Activated naive CD4-positive, alpha-beta T cell treated with anti-CD3 and anti-CD28 coated beads, Interleukin-2, amount 10 ng/mL, durations not matched to agents 7 days and 5 days (primary cell): ENCODE results near the gene CDH4.
"Not testable (repeated sequence)": the region's sequence is repeated elsewhere in the genome, so short reads cannot be mapped to it uniquely, and the experiment has no call there.

ENCODE experiments used
- CTCF ChIA-PET: fragments of 350-600 bp; sonication (Branson Sonifier 250); formaldehyde crosslinking; loops from one replicate; lab custom pipeline; 2021; ENCODE audit warnings: antibody characterized with exemption; lab: Charles Lee
- DNase-seq: peaks from one replicate; pipeline ENCODE4 v3.0.0-alpha.2; 2020
- H3K27ac Mint-ChIP-seq: one replicate; pipeline ENCODE4 v1.8.0; 2021; ENCODE audit warnings: mild to moderate bottlenecking, moderate library complexity, mixed read lengths
- H3K27me3 Mint-ChIP-seq: one replicate; pipeline ENCODE4 v1.8.0; 2021; ENCODE audit warnings: mild to moderate bottlenecking, mixed read lengths
- H3K36me3 Mint-ChIP-seq: one replicate; pipeline ENCODE4 v1.8.0; 2021; ENCODE audit warnings: mixed read lengths
- H3K4me1 Mint-ChIP-seq: one replicate; pipeline ENCODE4 v1.8.0; 2021; ENCODE audit warnings: mixed read lengths
- H3K4me3 Mint-ChIP-seq: one replicate; pipeline ENCODE4 v1.8.0; 2021; ENCODE audit warnings: mild to moderate bottlenecking, moderate library complexity, mixed read lengths
- H3K9me3 Mint-ChIP-seq: one replicate; pipeline ENCODE4 v1.8.0; 2021; ENCODE audit warnings: mixed read lengths

The CDH4 gene

GRCh38 chr20:61406773-61407172, 154.7 kb downstream of the CDH4 start:
- CTCF ChIA-PET, H3K27me3 Mint-ChIP-seq, DNase-seq, H3K36me3 Mint-ChIP-seq, H3K27ac Mint-ChIP-seq, H3K4me1 Mint-ChIP-seq, H3K4me3 Mint-ChIP-seq, H3K9me3 Mint-ChIP-seq: not testable (repeated sequence)

- Mint-ChIP-seq H3K27me3 (no peaks in the 10 kb centered on the region), H3K4me3 (no peak overlapping the region), H3K4me1 (no peaks in the 10 kb centered on the region), H3K27ac (no peak overlapping the region), H3K9me3 (peaks cover 7% of the 10 kb centered on the region), H3K36me3 (peaks cover 3% of the 10 kb centered on the region)
- CTCF ChIA-PET, result no interaction called here
- no peak for DNase-seq
These were observed 155.5 kb downstream of the CDH4 start for GRCh38 chr20:61407561-61407960.

DNA sequence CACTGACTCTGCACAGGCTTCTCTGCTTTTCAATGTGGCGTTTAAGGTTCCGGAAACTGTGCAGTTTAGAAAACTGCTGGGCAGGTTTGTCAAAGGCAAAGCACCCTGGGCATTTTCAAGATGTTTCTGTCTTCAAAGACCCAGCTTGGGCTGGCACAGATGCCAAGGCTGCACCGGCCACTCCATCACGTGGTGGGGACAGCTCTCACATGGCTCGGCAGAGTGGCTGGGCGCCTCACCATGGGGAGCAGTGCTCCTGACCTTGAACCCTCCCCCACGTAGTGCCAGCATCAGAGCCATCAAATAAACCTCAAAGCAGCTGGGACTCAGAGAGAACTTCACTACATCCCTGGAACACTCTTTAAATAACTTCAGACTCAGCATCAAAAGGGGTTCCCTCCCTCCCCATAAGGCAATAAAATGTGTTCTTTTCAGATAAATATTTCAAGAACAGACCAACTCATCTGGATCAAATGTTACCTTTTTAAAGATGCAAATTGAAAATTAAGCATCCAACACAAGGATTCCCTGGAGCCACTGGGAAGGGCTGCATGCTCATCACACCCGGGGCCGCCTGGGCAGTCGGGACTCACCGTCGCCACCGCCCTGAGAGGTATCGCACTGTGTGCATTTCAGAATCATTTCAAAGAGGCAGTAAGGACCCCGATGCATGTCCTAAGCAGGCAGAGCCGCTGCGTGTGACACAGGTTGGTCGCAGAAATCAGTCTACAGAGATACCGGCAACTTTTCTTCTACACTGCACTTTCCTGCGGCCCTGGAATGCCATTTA, 157.1 kb downstream of the CDH4 start:
- CTCF ChIA-PET, result no interaction called here
- Mint-ChIP-seq H3K27me3 (no peaks in the 10 kb centered on the region), H3K36me3 (peaks cover 3% of the 10 kb centered on the region), H3K4me1 (no peaks in the 10 kb centered on the region), H3K27ac (no peak overlapping the region), H3K9me3 (peaks cover 9% of the 10 kb centered on the region), H3K4me3 (no peak overlapping the region)
- DNase-seq, result no peak

GRCh38 chr20:61411743-61412142, 159.7 kb downstream of the CDH4 start:
- Mint-ChIP-seq H3K4me3 (no peak overlapping the region), H3K4me1 (no peaks in the 10 kb centered on the region), H3K9me3 (peaks cover 12% of the 10 kb centered on the region), H3K36me3 (peaks cover 2% of the 10 kb centered on the region), H3K27ac (no peak overlapping the region), H3K27me3 (no peaks in the 10 kb centered on the region)
- no peak for DNase-seq
- CTCF ChIA-PET, result no interaction called here

- CTCF ChIA-PET, result interaction anchor here (0.7 kb wide), 1 partner anchor 483 kb away, joined by 3 read pairs; no protein-coding TSS in a partner anchor
These were observed 161.7 kb downstream of the CDH4 start for GRCh38 chr20:61413752-61414151.

DNA sequence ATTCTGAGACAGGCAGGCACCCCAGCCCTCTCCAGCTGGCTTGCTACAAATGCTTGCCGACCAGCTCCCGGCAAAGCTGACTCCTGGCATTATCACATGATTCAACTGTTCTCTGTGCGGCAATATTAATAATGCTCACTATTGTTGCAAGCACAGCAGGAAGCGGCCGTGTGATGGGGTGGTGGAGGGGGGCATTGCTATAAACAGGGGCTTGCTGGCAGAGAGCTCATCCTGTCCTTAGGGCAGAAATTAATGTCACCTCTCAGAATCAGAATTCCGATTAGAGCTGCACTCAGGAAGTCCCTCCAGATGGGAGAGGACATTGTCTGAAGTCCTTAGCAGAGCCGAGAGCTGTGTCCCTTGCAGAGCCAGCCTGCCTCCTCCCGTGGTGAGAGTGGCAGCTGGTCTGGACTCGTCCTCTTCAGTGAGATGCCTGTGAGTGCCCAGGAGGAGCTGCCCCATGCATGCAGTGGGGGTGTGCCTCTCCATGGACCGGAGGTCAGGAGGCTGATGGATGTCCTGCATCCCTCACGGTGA, 162.5 kb downstream of the CDH4 start:
- H3K27ac Mint-ChIP-seq, result no peak overlapping the region
- no peaks in the 10 kb centered on the region for H3K27me3 Mint-ChIP-seq
- H3K4me1 Mint-ChIP-seq, result no peaks in the 10 kb centered on the region
- no peak for DNase-seq
- CTCF ChIA-PET, result no interaction called here
- no peaks in the 10 kb centered on the region for H3K36me3 Mint-ChIP-seq
- peaks cover 5% of the 10 kb centered on the region for H3K9me3 Mint-ChIP-seq
- no peak overlapping the region for H3K4me3 Mint-ChIP-seq

More at GRCh38 chr20:61413752-61414151, 161.7 kb downstream of the CDH4 start:
- Mint-ChIP-seq H3K4me1 (no peaks in the 10 kb centered on the region), H3K36me3 (no peaks in the 10 kb centered on the region), H3K4me3 (no peak overlapping the region), H3K9me3 (peaks cover 5% of the 10 kb centered on the region), H3K27ac (no peak overlapping the region), H3K27me3 (no peaks in the 10 kb centered on the region)
- no peak for DNase-seq

GRCh38 chr20:61416546-61416945, 164.5 kb downstream of the CDH4 start:
- Mint-ChIP-seq H3K27ac (no peak overlapping the region), H3K9me3 (peaks cover 10% of the 10 kb centered on the region), H3K4me1 (no peaks in the 10 kb centered on the region), H3K27me3 (no peaks in the 10 kb centered on the region), H3K4me3 (no peak overlapping the region), H3K36me3 (no peaks in the 10 kb centered on the region)
- CTCF ChIA-PET, result no interaction called here
- DNase-seq, result no peak

- H3K27ac Mint-ChIP-seq, result peak overlapping the region; percentile 33
- no peaks in the 10 kb centered on the region for H3K36me3 Mint-ChIP-seq
- H3K4me1 Mint-ChIP-seq, result no peaks in the 10 kb centered on the region
- H3K4me3 Mint-ChIP-seq, result no peak overlapping the region
- H3K9me3 Mint-ChIP-seq, result peaks cover 10% of the 10 kb centered on the region
- DNase-seq, result no peak
- no peaks in the 10 kb centered on the region for H3K27me3 Mint-ChIP-seq
- CTCF ChIA-PET, result no interaction called here
These were observed 165.3 kb downstream of the CDH4 start for GRCh38 chr20:61417221-61417941.

- Mint-ChIP-seq H3K4me1 (no peaks in the 10 kb centered on the region), H3K27ac (no peak overlapping the region), H3K36me3 (no peaks in the 10 kb centered on the region), H3K27me3 (no peaks in the 10 kb centered on the region), H3K4me3 (no peak overlapping the region), H3K9me3 (peaks cover 8% of the 10 kb centered on the region)
- no peak for DNase-seq
- CTCF ChIA-PET, result no interaction called here
These were observed 166.9 kb downstream of the CDH4 start for GRCh38 chr20:61419010-61419409.

- CTCF ChIA-PET, result no interaction called here
- H3K36me3 Mint-ChIP-seq, result no peaks in the 10 kb centered on the region
These were observed 167.4 kb downstream of the CDH4 start for GRCh38 chr20:61419501-61419900.

DNA sequence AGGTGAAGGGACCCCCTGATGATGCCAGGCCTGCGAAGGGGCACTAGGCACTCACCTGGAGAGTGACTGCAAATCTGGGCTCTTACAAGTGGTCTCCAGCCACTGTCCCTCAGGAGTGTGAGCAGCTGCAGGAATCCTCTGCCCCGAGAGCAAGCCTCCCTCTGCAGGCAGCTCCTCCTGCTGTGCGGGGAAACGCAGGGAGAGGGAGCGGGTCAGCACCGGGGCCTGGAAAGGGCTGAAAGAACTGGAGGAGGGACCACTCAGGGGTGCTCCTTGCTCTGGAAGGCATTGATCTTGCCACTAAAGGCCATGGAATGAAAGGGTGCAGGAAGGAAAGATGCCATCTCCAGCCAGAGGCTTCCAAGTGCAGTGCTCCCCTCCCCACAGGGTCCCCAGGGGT, 168.0 kb downstream of the CDH4 start:
- no peaks in the 10 kb centered on the region for H3K4me1 Mint-ChIP-seq
- CTCF ChIA-PET, result no interaction called here
- H3K9me3 Mint-ChIP-seq, result peaks cover 8% of the 10 kb centered on the region
- no peaks in the 10 kb centered on the region for H3K36me3 Mint-ChIP-seq
- DNase-seq, result no peak
- no peak overlapping the region for H3K4me3 Mint-ChIP-seq
- H3K27ac Mint-ChIP-seq, result no peak overlapping the region
- H3K27me3 Mint-ChIP-seq, result no peaks in the 10 kb centered on the region

More at GRCh38 chr20:61419501-61419900, 167.4 kb downstream of the CDH4 start:
- no peak overlapping the region for H3K4me3 Mint-ChIP-seq
- H3K27me3 Mint-ChIP-seq, result no peaks in the 10 kb centered on the region
- no peaks in the 10 kb centered on the region for H3K4me1 Mint-ChIP-seq
- H3K27ac Mint-ChIP-seq, result no peak overlapping the region
- H3K9me3 Mint-ChIP-seq, result peaks cover 8% of the 10 kb centered on the region
- DNase-seq, result no peak

DNA sequence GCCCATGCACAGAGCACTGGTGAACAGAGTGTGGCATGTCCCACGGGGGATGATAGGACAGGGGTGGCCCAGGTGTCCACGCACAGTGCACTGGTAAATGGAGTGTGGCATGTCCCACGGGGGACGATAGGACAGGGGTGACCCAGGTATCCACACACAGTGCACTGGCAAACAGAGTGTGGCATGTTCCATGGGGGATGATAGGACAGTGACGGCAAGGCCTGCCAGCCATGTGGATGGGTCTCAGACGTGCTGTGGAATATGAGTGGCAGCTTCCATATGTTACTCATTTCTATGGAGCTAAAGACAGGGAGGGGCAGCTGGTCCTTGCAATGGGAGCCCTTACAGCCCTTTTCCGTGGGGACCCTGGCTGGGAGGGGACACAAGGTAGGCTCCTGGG, 168.7 kb downstream of the CDH4 start:
- Mint-ChIP-seq H3K27ac (no peak overlapping the region), H3K4me3 (no peak overlapping the region), H3K4me1 (no peaks in the 10 kb centered on the region), H3K36me3 (no peaks in the 10 kb centered on the region), H3K9me3 (peaks cover 5% of the 10 kb centered on the region), H3K27me3 (no peaks in the 10 kb centered on the region)
- CTCF ChIA-PET, result no interaction called here
- DNase-seq, result no peak

GRCh38 chr20:61422636-61423425, 170.8 kb downstream of the CDH4 start:
- no peaks in the 10 kb centered on the region for H3K36me3 Mint-ChIP-seq
- peaks cover 5% of the 10 kb centered on the region for H3K9me3 Mint-ChIP-seq
- no peak for DNase-seq
- CTCF ChIA-PET, result no interaction called here
- H3K4me1 Mint-ChIP-seq, result no peaks in the 10 kb centered on the region
- H3K27me3 Mint-ChIP-seq, result no peaks in the 10 kb centered on the region
- no peak overlapping the region for H3K27ac Mint-ChIP-seq
- no peak overlapping the region for H3K4me3 Mint-ChIP-seq

GRCh38 chr20:61424011-61424627, 172.1 kb downstream of the CDH4 start:
- Mint-ChIP-seq H3K27ac (no peak overlapping the region), H3K27me3 (no peaks in the 10 kb centered on the region), H3K4me1 (no peaks in the 10 kb centered on the region), H3K36me3 (no peaks in the 10 kb centered on the region), H3K9me3 (peaks cover 5% of the 10 kb centered on the region), H3K4me3 (no peak overlapping the region)
- CTCF ChIA-PET, result no interaction called here
- DNase-seq, result no peak
